D721Med (cell line): ENCODE measurements around the gene SATB1.

Experiments
- DNase-seq: peaks from one replicate; pipeline ENCODE4 v3.0.0; 2011; ENCODE audit warnings: low spot score; ENCODE audit not compliant: insufficient read length
- FAIRE-seq: peaks from 2 replicates; lab custom pipeline; 2011; peaks lifted over from hg19 to GRCh38; lab: Jason Lieb, UNC
- CTCF ChIP-seq: IDR thresholded peaks from 2 replicates; pipeline ENCODE4 v1.5.1; 2012; ENCODE audit warnings: mild to moderate bottlenecking, control low read depth; ENCODE audit not compliant: insufficient read depth; ENCODE audit errors: missing control alignments

The SATB1 gene

GRCh38 chr3:18357747-18358146, 67.4 kb downstream of the SATB1 start:
- no peak for DNase-seq
- TF ChIP-seq CTCF = no peak
- no peak for FAIRE-seq

DNA sequence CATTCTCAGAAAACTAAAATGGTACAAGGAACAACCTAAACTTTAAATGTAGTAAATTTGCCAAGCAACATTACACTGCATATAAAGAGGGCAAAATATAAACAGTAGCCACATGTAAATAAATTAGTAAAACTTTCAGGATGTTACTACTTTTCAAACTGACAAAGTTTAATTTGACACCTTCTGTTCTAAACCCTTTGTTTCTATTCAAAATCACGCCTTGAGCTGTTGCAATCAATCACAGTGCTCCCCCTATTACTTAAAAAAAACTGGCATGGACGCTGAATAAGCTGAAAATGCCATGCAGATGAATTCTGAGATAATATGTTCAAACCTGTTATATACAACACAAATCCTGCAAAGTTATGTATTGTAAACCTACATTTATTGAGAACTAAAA, 69.3 kb downstream of the SATB1 start:
- no peak for DNase-seq
- no peak for FAIRE-seq

GRCh38 chr3:18354701-18355100, 70.4 kb downstream of the SATB1 start:
- no peak for FAIRE-seq
- DNase-seq = no peak
- no peak for TF ChIP-seq CTCF

More for the DNA sequence above, 69.3 kb downstream of the SATB1 start:
- no peak for TF ChIP-seq CTCF

- DNase-seq = no peak
- TF ChIP-seq CTCF = no peak
- FAIRE-seq = no peak
Observed at GRCh38 chr3:18351823-18352744, 73.1 kb downstream of the SATB1 start.

GRCh38 chr3:18351069-18351628, 74.0 kb downstream of the SATB1 start:
- no peak for DNase-seq
- TF ChIP-seq CTCF = no peak
- FAIRE-seq = no peak

- FAIRE-seq (no peak), DNase-seq (no peak)
- no peak for TF ChIP-seq CTCF
Observed at GRCh38 chr3:18349197-18349798, 75.8 kb downstream of the SATB1 start.
